Measurements from ENCODE around the gene FKBP5.
"Not testable (repeated sequence)": the region's sequence is repeated elsewhere in the genome, so short reads cannot be mapped to it uniquely, and the experiment has no call there.

- TF ChIP-seq, protein P1, sequence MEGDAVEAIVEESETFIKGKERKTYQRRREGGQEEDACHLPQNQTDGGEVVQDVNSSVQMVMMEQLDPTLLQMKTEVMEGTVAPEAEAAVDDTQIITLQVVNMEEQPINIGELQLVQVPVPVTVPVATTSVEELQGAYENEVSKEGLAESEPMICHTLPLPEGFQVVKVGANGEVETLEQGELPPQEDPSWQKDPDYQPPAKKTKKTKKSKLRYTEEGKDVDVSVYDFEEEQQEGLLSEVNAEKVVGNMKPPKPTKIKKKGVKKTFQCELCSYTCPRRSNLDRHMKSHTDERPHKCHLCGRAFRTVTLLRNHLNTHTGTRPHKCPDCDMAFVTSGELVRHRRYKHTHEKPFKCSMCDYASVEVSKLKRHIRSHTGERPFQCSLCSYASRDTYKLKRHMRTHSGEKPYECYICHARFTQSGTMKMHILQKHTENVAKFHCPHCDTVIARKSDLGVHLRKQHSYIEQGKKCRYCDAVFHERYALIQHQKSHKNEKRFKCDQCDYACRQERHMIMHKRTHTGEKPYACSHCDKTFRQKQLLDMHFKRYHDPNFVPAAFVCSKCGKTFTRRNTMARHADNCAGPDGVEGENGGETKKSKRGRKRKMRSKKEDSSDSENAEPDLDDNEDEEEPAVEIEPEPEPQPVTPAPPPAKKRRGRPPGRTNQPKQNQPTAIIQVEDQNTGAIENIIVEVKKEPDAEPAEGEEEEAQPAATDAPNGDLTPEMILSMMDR (IDR thresholded peaks at IDR 0.05) = not testable (repeated sequence)
- TF ChIP-seq EZH2 (IDR thresholded peaks at IDR 0.05; ENCODE audit: borderline replicate concordance, insufficient read depth, low read depth, low read length, poor library complexity, severe bottlenecking) = not testable (repeated sequence)
These were observed 90.1 kb downstream of the FKBP5 start for GRCh38 chr6:35598621-35599020.

All from B cell (primary cell).